ENCODE measurements around the gene PSTPIP1.

Gene PSTPIP1

DNA sequence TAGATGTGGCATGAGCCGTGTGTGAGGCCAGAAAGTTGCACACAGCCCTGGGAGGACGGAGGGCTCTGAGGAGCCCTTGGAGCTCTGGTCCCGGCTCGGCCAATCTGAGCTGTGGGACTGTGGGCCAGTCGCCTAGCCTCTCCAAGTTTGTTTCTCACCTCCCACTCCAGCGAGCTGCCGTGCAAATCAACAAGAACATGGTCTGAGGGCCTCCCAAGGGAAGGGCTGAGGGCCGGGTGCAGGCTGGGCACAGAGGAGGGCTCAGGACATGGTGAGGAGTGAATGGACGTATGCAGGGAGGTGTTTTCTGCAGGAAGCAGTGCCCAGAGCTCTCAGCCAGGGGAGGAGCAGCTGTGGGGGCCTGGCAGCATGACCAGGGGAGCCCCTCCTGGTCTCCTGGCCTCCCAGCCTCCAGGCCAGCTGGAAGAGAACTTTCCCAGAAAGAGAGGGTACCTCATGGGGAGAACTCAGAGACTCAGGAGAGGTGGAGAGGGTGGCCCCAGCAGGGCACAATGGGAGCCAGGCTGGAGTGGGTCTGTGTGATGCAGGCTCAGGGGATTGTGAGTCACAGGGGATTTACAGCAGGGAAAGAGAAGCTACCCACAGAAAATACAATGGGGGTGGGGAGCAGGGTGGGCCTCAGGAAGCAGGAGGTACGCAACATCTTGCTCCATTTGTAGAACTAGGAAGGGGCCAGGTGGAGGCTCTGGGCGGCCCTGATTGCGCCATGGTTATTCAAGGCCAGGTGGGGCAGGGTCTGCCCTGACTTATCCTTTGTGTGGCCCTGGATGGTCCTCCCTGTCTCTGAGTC, 24.8 kb downstream of the PSTPIP1 start:
- peak; percentile 53 for DNase-seq

DNA sequence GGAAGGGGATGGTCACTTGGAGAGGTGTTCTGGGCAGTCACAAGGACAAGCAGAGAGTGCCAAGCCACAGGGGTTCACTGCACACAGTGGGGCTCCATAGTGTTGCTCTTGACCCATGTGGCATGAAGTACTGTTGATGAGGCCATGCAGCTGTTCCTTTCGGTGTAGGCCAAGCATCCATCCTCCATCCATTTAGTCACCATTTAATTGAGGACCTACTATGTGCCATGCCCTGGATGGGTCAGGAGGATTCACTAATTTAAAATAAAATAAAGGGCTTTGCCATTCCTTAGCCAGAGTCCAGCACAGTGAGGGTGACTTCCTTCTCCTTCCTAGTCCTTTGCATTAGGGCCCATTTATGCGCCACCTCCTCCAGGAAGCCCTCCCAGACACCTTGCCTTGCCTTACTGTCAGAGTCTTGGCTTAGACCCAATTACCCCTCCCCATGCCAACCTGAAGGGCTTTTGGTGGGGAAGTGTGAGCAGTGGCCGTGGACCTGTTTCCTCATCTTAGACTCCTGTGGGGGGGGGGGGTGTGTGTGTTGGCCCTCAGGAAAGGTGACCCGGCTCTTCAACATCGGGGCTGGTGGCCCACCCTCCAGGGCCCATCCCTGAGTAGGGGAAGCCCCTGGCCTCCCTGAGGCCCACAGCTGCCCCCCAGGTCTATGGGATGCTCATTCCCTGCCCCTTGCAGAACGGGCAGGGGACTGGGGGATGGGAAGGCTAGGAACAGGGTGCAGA, 25.6 kb downstream of the PSTPIP1 start:
- no peak for DNase-seq

DNA sequence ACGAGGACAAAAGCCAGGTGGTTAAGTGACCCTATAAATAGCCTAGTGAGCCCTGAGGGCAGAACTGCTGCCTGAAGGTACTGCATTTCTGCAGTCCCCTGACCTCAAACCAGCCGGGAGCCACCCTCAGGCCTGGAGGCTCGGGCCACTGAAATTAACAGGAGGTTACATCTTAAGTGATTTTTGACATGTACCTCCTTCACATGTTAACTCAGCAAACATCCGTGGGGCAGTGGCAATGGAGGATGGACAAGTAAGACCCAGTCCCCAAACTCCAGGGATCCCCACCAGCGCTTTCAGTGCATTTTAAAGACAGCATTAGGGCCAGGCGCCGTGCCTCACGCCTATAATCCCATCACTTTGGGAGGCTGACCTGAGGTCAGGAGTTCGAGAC, 26.2 kb downstream of the PSTPIP1 start:
- peak; percentile 52 for DNase-seq

DNA sequence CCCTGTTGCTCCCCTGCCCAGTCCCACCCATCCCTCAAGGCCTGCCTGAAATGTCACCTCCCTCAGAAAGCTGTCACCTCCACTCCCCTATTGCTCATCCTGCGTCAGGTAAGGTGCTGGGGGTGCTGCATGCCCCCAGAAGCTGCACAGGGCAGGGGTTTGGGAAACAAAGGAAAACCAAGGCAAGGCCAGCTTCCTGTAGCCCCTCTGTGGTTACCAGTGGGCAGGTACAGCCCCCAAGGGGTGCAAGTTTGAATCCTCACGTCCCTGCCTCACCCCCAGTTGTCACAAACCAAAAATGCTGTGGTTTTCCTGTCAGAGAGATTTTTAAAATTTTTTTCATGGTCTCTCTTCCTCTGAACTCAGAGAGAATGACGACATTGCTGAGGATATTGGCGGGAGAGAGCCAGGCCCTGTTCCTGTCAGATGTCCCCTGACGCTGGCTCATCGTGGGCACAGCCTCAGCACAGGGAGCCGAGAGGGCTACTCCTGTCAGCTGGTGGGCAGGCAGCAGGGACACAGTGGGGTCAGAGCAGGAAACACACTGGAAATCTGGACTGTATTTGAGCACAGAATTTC, 27.0 kb downstream of the PSTPIP1 start:
- peak; percentile 55 for DNase-seq

DNA sequence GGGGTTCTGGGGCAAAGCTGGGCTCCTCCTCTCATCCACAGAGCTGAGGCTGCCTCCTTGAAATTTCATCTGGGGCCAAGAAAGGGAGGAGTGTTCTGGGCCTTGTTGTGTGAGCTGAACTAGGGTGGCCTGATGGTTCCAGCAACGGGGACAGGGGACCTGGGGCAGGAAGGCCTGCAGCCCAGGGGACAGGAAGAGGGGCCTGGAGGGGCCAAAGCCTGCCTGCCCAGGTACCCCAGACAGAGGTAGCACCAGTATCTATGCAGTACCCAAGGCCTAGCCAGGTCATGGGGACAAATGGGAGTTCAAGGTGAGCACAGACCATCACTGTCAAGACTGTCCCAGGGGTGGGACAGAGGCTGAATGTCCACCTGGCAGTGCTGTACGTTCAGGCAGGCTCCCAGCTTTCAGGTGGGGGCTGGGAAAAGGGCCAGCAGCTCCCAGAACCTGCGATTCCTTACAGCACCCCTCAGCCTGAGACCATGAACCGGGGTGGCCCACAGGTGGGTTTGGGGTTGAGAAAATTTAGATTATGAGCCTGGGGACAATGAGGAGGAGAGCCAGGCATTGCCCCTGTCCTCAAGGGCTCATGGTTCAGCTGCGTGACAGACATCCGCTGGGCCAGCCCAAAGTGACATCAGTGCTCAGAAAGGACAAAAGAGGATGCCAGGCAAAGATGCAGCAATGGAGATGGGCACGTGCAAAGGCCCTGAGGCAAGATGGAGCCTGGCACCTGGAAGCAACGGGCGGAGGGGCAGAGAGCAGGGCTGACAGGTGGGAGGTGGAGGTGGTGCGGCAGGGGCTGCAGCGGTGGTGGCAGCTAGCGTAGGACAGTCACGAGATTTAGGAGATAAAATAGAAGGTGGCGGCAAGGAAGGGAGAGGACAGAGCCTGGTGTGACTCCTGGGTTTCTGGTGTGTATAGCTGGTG, 28.0 kb downstream of the PSTPIP1 start:
- peak; percentile 49 for DNase-seq

DNA sequence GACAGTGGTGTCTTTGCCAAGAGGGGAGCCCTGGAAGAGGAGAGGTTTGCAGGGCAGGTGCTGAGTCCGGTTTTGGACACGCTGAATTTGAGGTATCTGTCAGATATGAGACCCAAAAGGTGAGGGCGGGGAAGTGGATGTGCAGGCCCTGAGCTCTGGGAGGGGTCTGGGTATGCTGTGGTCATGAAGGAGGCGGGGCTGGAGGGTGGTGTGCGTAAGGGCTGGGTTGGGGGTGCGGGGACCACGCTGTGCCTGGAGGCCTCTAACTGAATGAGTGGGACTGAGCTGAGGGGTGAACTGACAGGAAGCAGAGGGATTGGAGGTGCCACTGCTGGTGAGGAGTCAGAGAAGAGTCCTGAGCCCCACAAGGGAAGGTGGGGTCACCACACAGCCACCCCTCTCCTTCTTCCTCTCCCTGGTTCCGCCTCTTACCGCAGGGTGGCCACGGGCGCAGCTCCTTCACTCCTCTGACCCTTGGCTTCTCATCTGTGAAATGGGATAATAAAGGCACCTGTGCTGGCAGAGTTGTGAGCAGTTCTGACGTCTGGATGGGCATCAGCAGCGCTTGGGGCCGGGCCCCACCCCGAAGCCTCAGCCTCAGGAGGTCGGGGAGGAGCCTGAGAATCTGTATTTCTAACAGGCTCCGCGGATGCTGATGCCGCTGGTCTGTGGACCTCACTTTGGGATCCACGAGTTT, 28.8 kb downstream of the PSTPIP1 start:
- peak; percentile 38 for DNase-seq

DNA sequence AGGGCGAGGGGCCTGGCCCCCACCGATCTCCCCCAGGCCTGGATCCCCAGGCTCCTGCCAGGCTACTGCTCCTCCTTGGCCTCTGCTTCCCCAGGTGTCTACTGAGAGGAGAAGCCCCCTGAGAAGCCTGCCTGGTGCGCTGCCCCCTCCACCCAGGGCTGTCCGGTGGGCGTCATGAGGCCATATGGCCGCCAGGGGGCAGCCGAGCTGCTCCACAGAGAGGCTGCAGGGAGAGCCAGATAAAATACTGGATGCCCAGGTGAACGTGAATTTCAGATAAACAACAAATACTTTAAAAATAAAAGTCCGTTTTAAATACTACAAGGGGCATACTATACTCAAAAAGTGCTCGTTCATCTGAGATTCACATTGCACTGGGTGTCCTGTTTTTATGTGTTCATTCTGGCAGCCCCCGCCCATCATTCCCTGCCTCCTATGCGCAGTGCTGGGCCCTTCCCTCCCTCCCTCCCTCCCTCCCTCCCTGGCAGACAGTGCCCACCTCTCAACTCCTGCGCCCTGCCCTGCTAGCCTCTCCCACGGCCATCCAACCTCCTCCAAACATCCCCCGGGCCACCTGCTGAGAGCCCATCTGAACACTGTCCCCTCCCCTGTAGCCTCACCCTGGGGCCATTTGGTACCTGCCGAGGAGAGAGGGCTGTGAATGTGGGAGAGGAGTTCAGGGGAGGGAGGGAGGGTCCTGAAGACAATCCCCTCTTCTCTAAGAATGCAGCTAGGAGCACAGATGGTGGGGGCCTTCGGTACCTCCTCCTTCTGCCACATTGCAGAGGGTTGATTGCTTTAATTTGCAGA, 29.6 kb downstream of the PSTPIP1 start:
- DNase-seq, result peak; percentile 80

DNA sequence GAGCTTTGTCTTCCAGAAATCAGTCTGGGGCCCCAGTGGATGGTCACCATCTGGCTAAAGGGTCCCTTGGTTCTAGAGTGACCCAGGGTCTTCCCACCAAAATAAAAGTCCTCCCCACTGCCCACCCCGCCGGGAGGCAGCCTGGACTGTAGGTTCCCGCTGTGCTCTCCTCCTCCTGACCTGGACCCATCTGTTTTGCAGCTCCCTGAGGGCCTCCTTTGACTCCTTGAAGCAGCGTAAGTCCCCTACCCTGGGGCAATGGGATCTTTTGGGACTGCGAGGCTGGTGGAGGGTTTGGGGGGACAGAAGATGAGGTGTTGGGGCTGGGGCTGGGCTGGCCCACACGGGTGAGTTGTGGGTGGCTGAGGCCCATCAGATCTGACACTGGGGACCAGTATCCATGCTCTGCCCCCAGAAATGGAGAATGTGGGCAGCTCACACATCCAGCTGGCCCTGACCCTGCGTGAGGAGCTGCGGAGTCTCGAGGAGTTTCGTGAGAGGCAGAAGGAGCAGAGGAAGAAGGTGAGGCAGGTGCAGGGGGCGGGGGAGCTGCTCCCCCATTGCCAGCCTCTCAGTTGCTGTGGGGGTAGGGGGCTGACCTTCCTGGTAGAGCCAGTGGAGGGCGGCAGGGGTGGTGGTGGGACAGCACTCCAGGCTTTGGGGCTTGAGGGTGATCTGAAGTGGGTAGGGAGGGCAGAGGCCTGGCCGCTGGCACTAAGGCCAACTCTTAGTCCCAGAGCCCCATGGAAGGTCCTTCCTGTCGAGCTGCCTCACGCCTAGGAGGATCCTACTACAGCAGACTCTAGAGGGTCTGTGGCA, 30.4 kb downstream of the PSTPIP1 start:
- peak; percentile 46 for DNase-seq

DNA sequence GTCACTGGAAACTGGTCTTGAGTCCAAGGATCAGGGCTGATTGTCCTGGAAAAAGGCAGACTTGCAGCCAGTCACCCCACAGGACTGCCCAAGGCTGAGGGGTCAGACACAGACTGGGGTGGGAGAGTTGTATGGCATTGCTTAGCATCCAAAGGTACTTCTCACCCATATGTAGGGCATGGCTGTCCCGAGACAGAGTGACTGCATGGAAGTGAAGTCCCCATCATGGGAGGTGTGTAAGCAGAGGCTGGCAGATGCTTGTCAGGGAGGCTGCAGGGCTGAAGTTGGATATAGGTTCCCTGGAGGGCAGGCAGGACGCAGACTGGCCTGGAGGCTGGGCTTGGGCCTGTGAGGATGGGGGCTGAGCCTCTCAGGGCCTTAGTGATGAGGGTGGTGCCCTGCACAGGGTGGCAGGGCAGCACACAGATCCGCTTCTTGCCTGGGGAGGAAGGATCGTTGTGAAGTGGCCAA, 31.1 kb downstream of the PSTPIP1 start:
- DNase-seq, result peak; percentile 51

DNA sequence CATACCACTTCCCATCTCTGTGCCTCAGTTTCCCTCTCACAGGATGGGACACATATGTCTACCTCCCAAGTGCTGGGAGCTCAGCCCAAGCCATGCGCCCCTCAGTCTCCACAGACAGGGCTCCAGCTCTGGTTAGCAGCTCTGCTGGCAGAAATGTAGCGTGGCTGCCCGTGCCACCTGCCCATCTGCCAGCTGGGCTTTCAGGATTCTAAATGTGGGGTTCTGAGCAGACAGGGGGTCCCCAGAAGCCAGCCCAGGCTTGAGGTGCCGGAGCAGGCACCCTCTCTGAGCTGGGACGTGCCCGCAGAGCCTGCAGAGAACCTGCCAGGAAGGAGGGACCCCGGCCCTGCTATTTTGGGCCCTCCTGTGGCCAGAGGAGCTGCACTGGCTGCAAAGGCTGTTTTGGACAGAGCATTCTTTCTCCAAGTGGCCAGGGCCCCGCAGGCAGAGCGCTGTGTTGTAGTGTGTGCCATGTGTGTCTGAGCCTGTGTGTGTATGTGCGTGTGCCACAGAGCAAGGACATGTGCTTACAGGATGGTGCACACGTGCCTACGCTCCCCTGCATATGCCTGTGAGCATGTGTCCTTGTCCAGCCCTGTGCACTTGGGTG, 31.7 kb downstream of the PSTPIP1 start:
- DNase-seq, result no peak

DNA sequence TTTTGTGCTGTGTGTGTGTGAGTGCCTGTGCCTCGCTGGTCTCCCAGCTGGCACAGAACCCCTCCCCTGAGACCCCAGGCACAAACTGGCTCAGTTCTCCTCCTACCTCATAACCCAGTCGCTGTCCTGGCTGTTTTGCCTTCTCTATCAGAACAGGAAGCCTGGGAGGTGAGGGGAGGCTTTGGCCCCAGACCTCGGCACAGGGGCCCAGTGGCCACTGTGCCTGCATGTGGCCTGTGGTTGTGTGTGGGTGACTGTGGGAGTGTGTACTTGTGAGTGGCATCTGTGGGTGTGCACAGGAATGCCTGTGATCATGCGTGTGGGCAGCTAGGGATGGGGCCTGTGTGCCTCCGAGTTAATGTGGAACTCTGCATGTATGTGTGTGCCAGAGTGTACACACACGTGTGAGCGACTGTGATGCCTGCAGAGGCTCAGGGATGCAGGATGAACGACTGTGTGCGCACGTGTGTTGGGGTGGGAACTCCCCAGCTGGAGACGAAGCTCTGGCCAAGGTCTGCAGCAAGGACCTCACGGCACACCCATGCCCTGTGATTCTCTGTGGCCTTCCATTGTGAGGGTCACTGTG, 32.3 kb downstream of the PSTPIP1 start:
- peak; percentile 54 for DNase-seq

DNA sequence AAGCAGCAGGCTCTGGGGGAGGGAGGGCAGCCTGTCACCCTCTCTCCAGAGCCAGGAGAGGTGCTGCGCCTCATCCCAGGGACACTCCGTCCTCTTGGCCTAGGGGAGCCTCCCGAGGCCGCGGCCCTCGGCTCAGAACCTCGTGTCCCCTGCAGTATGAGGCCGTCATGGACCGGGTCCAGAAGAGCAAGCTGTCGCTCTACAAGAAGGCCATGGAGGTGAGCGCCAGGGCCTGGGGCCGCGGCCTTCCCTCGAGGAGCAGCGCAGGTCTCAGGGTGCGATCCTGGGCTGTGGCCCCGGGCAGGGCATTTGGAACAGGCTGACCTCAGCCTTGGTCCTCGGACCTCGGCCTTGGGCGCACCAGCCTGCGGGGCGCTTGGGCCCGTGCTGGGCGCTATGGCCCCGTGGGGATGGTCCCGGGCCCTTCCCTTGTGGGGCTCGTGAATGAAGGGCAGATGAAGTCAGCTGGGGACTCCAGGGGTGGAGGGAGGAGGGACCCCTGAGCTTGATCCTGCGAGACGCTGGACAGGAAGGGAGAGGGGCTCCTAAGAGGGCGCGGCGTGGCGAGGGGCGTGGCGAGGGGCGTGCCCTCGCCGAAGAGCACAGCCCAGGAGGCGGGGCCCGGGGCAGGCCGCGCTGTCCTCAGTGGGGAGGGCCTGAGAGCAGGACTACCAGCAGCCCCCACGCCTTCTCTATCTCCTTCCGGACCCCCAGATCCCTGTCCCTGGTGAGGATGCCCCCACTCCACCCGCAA, 32.9 kb downstream of the PSTPIP1 start:
- peak; percentile 67 for DNase-seq

DNA sequence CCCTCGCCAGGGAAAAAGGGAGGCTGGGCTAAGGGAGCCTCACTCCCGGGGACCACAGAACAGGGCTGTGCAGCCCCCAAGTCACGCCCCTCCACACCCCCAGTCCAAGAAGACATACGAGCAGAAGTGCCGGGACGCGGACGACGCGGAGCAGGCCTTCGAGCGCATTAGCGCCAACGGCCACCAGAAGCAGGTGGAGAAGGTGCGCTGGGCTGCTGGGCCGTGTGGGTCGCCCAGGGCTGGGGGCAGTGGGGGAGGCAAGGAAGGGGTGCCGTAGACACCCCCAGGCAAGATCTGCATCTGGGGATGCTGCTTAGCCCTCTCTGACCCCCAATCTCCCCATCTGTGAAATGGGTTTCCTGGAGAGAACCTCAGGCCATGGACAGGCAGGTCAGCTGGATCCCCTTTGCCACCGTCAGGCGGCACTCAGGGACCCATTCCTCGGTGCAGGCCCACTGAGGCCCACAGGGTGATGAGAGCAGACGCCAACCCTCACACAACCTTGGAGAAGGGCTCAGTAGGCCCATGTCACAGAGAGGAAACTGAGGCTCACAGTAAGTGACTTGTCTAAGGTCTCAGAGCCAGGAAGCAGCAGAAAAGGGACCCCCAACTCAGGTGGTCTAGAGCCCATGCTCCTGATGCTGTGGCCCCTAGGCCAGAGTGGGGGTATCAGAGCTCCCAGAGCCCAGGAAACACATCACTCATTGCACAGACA, 33.7 kb downstream of the PSTPIP1 start:
- DNase-seq, result peak; percentile 42

DNA sequence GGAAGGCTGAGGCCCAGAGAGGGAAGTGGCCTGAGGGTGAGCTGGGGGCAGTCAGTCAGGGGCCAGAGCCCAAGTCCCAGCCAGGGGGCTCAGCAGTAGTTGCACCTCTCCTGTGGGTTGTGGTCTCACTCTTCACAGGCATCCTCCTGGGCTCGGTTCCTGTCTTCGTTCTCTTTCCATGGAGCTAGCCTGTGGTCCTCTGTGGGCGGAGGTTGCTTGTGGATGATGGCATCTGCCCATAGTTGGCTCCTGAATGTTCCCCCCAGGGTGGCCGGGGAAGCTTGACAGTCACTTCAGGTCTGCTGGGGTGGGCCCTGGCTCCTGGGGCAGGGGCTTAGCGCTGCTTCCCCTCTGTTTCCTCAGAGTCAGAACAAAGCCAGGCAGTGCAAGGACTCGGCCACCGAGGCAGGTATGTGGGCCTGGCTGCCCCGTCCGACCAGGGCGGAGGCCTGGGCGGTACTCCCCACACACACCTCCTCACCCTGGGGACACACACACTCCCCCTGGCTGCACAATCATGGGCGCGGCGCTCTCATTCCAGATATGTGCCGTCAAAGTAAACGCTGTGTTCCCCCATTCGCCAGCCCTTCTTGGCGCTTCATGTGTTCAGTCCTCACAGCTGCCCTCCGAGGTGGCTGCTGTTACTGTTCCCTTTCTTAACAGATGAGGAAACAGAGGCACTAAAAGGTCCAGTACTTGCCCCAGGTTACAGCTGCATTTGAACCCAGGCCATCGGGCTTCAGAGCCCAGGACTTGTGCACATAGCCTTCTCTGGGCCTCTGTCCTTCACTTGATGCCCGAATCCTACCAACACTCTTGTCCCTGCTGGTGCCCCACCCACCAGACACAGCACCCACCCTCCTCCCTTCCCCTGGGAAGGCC, 34.5 kb downstream of the PSTPIP1 start:
- peak; percentile 47 for DNase-seq

DNA sequence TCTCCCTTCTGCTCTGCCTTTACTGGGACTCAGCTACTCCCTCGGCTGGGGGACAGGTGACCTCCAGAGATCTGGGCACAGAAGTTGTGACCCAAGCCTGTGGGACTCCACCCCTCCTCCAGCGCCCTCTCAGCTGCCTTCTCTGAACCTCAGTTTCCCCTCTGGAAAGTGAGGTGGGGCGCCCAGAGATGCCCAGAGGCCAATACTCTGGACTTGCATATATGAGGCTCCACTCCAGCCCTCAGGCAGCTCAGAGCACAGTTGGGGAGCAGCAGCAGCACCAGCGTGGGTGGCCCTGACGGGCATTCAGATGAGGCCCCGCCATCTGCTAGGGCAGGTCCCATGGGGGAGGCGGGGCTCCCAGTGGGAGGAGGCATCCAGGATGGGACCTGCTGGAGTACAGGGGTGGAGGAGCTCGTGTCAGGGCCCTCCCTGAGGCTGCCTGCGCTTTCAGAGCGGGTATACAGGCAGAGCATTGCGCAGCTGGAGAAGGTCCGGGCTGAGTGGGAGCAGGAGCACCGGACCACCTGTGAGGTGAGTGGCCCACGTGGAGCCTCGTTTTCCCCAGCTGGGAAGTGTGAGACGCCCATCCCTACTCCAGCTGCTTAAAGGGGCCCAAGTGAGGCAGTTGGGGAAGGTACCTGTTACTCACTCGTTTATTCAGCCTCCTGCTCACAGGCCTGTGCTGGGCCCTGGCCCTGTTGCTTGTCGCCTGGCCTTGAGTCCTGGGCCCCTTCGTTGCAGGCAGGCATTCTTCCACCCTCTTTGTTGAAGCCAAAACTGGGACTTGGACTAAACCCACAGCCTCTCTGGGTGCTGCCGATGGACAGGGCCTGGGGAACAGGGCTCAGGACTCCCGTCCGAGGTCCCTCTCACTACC, 35.4 kb downstream of the PSTPIP1 start:
- DNase-seq, result peak; percentile 58

DNA sequence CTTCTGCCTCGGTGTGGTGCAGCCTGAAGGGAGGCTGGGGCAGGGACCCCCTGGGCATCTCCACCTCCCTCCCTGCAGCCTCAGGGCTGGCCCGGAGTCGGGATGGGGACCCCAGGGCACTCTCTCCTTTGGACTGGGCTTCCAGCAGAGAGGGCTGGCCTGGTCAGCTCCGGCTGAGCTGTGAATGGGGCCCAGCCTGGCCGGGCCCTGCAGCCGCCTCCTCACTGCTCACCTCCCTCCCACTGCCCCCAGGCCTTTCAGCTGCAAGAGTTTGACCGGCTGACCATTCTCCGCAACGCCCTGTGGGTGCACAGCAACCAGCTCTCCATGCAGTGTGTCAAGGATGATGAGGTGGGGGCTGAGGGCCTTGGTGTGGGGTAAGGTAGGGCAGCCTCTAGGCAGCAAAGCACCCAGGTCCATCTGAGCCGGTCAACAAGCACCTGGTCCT, 36.0 kb downstream of the PSTPIP1 start:
- DNase-seq, result no peak
